Panc1 (cell line): ENCODE results near the gene CACNA2D3. TPM values are rescaled to one million over a fixed set of nuclear protein-coding genes. Genes with fewer than 3 reads are reported as not detected.

Experiments
- ATAC-seq: fragments of 200-7000 bp; cut with Tn5 transposase; 2 replicates; pipeline ENCODE4 v1.9.1; 2020; ENCODE audit warnings: mild to moderate bottlenecking, moderate library complexity
- BruUV-seq: library from RNA; stranded (reverse); fragments of 400-500 nt; replicated peaks from 2 replicates; lab custom pipeline; 2021; lab: Mats Ljungman, UMichigan
- CTCF ChIA-PET: fragments of 300-600 bp; sonication (Branson Sonifier 250); formaldehyde crosslinking; loops from one replicate; lab custom pipeline; 2022; ENCODE audit warnings: antibody characterized with exemption; lab: Charles Lee
- POLR2A ChIA-PET: fragments of 300-600 bp; sonication (Branson Sonifier 250); formaldehyde crosslinking; loops from one replicate; lab custom pipeline; 2022; ENCODE audit warnings: antibody characterized with exemption; lab: Charles Lee
- DNase-seq: peaks from one replicate; pipeline ENCODE4 v3.0.0-alpha.2; 2010; ENCODE audit warnings: low read depth, low spot score
- H3K27ac ChIP-seq: 2 replicates; pipeline ENCODE4 v1.5.1; 2011; ENCODE audit warnings: mild to moderate bottlenecking, low read length, inconsistent platforms
- H3K27me3 ChIP-seq: fragments of 200-500 bp; sonication (Bioruptor generic); 2 replicates; pipeline ENCODE4 v1.6.0; 2014; ENCODE audit warnings: low read length, inconsistent platforms; ENCODE audit not compliant: control insufficient read depth, insufficient read depth
- H3K36me3 ChIP-seq: fragments of 200-500 bp; sonication (Bioruptor generic); 2 replicates; pipeline ENCODE4 v1.5.1; 2014; ENCODE audit warnings: inconsistent platforms, mild to moderate bottlenecking, low read length, moderate library complexity; ENCODE audit not compliant: control insufficient read depth, insufficient read depth
- H3K4me1 ChIP-seq: 2 replicates; pipeline ENCODE4 v1.5.1; 2011; ENCODE audit warnings: inconsistent platforms, mild to moderate bottlenecking, low read length, moderate library complexity; ENCODE audit not compliant: control insufficient read depth, insufficient read depth
- H3K4me3 ChIP-seq, 2 experiments: 2 replicates each; pipeline ENCODE4 v1.5.1; 2011 to 2012; ENCODE audit warnings: low read depth in 2 of 2, low read length in 2 of 2, mild to moderate bottlenecking in 2 of 2, inconsistent platforms in 1 of 2, moderate library complexity in 1 of 2
- H3K9me3 ChIP-seq: fragments of 200-500 bp; sonication (Bioruptor generic); 2 replicates; pipeline ENCODE4 v1.5.1; 2014; ENCODE audit warnings: low read depth, mild to moderate bottlenecking, inconsistent platforms, low read length, moderate library complexity; ENCODE audit not compliant: control insufficient read depth, insufficient read depth
- CTCF ChIP-seq: fragments of 450-650 bp; IDR thresholded peaks from 2 replicates; pipeline ENCODE4 v1.5.1; 2017; ENCODE audit warnings: mild to moderate bottlenecking
- POLR2AphosphoS5 ChIP-seq: IDR thresholded peaks from 2 replicates; pipeline ENCODE4 v1.6.1; 2012; ENCODE audit warnings: mild to moderate bottlenecking, low read depth, low read length, moderate library complexity
- SIN3A ChIP-seq: IDR thresholded peaks from 2 replicates; pipeline ENCODE4 v1.6.1; 2012; ENCODE audit warnings: low read depth, mild to moderate bottlenecking, low read length, moderate library complexity, borderline replicate concordance; ENCODE audit not compliant: insufficient read depth
- TCF7L2 ChIP-seq: IDR thresholded peaks from 2 replicates; pipeline ENCODE4 v1.6.1; 2011; ENCODE audit warnings: mild to moderate bottlenecking, low read depth, low read length, inconsistent platforms
- in situ Hi-C: cut with HindIII; loops from 2 replicates; pipeline ENCODE4 v1.10.0; 2016; ENCODE audit warnings: low sequenced_read_pairs, low pct_unique_long_range_greater_than_20kb
- intact Hi-C: fragments of 100-400 bp; cut with micrococcal nuclease; formaldehyde crosslinking; loops from one replicate; pipeline ENCODE4 v1.10.0; 2022; ENCODE audit not compliant: unreplicated experiment
- total RNA-seq: library from RNA; stranded (reverse); gene quantifications from one replicate; pipeline ENCODE4 v1.2.1, GENCODE V29; 2021; ENCODE audit not compliant: unreplicated experiment
- TF ChIP-seq, protein P1 (sequence below), 2 experiments: IDR thresholded peaks; 2 replicates each; pipeline ENCODE4 v1.6.1; 2011 to 2012; ENCODE audit warnings: low read depth in 2 of 2, control low read depth in 1 of 2, low read length in 1 of 2, mild to moderate bottlenecking in 1 of 2, moderate library complexity in 1 of 2; ENCODE audit not compliant: insufficient read depth in 1 of 2

CACNA2D3 gene
- total RNA-seq, 1 experiment from 2014 or later = 0.41 TPM

DNA sequence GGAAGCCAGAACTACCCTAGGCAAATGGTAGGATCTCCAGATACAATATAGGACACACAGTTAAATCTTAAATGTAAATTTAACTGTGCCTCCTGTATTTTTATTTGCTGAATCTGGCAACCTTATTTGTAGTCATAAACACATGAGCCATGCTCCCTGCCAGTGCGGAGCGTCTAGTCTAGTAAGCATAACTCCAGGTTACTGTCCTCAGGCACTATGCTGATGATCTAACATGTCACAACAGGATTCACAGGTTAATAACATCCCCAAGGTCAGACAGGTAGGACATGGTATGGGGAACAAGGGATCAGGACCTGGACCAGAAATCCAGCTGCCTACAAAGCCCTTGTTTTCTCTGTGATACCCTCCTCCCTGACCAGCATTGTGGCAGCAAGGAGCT lies 305.1 kb downstream of the CACNA2D3 start:
- ChIA-PET CTCF (interaction anchor here (0.6 to 0.7 kb wide), 2 partner anchors 164 to 470 kb away, joined by 3 read pairs; no protein-coding TSS in a partner anchor), POLR2A (no interaction called here)
- ATAC-seq (no peak), DNase-seq (no peak)
- Histone ChIP-seq H3K4me1 (no peaks in the 10 kb centered on the region), H3K27me3 (no peaks in the 10 kb centered on the region), H3K36me3 (no peaks in the 10 kb centered on the region), H3K4me3 (no peak overlapping the region), H3K9me3 (no peaks in the 10 kb centered on the region), H3K27ac (no peak overlapping the region)
- in situ Hi-C loops = no loop called here
- BruUV-seq = no TSS peak
- intact Hi-C loops = loop anchor here (5.0 kb wide), 1 partner anchor 490 kb away; no protein-coding TSS in a partner anchor
- TF ChIP-seq POLR2AphosphoS5 (no peak), SIN3A (no peak)
- TF ChIP-seq, protein P1, sequence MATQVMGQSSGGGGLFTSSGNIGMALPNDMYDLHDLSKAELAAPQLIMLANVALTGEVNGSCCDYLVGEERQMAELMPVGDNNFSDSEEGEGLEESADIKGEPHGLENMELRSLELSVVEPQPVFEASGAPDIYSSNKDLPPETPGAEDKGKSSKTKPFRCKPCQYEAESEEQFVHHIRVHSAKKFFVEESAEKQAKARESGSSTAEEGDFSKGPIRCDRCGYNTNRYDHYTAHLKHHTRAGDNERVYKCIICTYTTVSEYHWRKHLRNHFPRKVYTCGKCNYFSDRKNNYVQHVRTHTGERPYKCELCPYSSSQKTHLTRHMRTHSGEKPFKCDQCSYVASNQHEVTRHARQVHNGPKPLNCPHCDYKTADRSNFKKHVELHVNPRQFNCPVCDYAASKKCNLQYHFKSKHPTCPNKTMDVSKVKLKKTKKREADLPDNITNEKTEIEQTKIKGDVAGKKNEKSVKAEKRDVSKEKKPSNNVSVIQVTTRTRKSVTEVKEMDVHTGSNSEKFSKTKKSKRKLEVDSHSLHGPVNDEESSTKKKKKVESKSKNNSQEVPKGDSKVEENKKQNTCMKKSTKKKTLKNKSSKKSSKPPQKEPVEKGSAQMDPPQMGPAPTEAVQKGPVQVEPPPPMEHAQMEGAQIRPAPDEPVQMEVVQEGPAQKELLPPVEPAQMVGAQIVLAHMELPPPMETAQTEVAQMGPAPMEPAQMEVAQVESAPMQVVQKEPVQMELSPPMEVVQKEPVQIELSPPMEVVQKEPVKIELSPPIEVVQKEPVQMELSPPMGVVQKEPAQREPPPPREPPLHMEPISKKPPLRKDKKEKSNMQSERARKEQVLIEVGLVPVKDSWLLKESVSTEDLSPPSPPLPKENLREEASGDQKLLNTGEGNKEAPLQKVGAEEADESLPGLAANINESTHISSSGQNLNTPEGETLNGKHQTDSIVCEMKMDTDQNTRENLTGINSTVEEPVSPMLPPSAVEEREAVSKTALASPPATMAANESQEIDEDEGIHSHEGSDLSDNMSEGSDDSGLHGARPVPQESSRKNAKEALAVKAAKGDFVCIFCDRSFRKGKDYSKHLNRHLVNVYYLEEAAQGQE (IDR thresholded peaks at IDR 0.05; ENCODE audit: insufficient read depth in 1 of 2, low read depth in 2 of 2, low read length in 1 of 2) = no peak

GRCh38 chr3:54427941-54428871 lies 305.9 kb downstream of the CACNA2D3 start:
- Histone ChIP-seq H3K36me3 (no peaks in the 10 kb centered on the region), H3K4me1 (no peaks in the 10 kb centered on the region), H3K27me3 (no peaks in the 10 kb centered on the region), H3K27ac (no peak overlapping the region), H3K4me3 (no peak overlapping the region), H3K9me3 (no peaks in the 10 kb centered on the region)
- BruUV-seq = no TSS peak
- DNase-seq (peak; percentile 35), ATAC-seq (no peak)
- peak; percentile 86 for TF ChIP-seq CTCF
- TF ChIP-seq TCF7L2 = no peak
- ChIA-PET CTCF (interaction anchor here (0.6 to 0.7 kb wide), 3 partner anchors 35 to 471 kb away, joined by 3 to 5 read pairs (median 3); no protein-coding TSS in a partner anchor), POLR2A (no interaction called here)
- in situ Hi-C loops (no loop called here), intact Hi-C loops (loop anchor here (5.0 kb wide), 1 partner anchor 491 kb away; no protein-coding TSS in a partner anchor)

DNA sequence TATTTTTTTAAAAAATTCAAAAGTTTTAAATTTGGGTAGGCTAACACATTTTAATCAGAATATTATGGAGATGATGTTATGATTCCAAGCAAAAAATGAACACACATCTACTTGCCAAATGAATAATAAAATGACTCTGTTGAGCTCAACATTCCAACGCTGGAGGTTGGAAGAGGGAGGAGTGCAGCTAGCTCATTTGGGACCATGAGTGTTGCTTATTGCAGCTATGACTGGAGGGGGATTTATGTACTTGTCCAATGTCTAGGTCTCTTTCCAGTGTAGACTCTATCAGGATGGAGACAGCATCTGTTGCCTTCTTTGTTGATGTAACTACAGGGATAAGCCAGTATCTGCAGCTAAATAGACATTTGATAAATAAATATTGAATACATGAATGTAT lies 310.6 kb downstream of the CACNA2D3 start:
- CTCF ChIA-PET = no interaction called here
- intact Hi-C loops (no loop called here), in situ Hi-C loops (no loop called here)
- no peaks in the 10 kb centered on the region for H3K27me3 ChIP-seq
- no peaks in the 10 kb centered on the region for H3K36me3 ChIP-seq
- no peak for DNase-seq
- H3K4me1 ChIP-seq = no peaks in the 10 kb centered on the region
- no peak for TF ChIP-seq SIN3A
- POLR2A ChIA-PET = no interaction called here
- no TSS peak for BruUV-seq
- no peak overlapping the region for H3K27ac ChIP-seq
- no peak for ATAC-seq
- H3K9me3 ChIP-seq = no peaks in the 10 kb centered on the region
- no peak overlapping the region for H3K4me3 ChIP-seq
